Measurements from ENCODE around the gene SBSN. TPM values are rescaled to one million over a fixed set of nuclear protein-coding genes. Genes with fewer than 3 reads are reported as not detected.

SBSN gene
- total and polyA plus RNA-seq, 2 donors (not counting 1 experiment from before 2014, with no cell fraction given) = not detected

DNA sequence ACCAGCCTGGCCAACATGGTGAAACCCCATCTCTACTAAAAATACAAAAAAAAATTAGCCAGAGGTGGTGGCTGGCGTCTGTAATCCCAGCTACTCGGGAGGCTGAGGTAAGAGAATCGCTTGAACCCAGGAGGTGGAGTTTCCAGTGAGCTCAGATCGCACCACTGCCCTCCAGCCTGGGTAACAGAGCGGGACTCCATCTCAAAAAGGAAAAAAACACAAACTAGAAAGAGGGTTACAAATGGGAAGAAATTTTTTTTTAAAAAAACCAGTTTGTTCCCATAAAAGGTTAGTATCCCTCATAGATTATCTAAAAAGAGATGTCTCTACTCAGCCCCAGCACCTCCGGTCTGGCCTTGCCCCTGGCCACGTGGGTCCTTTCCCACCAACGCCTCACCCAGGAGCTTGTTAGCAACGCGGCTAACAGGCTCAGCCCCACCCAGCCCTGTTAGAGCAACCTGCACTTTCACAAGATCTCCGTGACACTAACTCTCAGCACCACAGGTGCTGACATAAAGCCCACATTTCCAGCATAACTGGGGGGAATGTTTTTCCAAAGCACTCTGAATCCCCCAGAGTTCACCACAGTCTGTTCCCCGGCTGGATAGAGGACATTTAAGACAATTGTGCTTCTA lies 19.0 kb downstream of the SBSN start:
- peaks cover 0 to 11% (median 0%) of the 10 kb centered on the region in 3 donors for H3K9me3 ChIP-seq (ENCODE audit: control extremely low read depth in 1 of 3, control insufficient read depth in 2 of 3, insufficient read depth in 1 of 3, low read length in 2 of 3)
- Mint-ChIP-seq H3K9me3 (ENCODE audit: insufficient read depth) (no peaks in the 10 kb centered on the region), H3K27ac (no peak overlapping the region), H3K27me3 (peaks cover 56% of the 10 kb centered on the region), H3K4me1 (peaks cover 19% of the 10 kb centered on the region), H3K4me3 (peak overlapping the region; percentile 76)
- H4K20me1 ChIP-seq (ENCODE audit: control insufficient read depth, insufficient read depth, low read length, poor library complexity, severe bottlenecking) = no peaks in the 10 kb centered on the region
- DNase-seq = peak; percentile 51
- H3K27ac ChIP-seq (ENCODE audit: low read length in 2 of 2) = no peak overlapping the region
- POLR2A ChIA-PET = no interaction called here
- peak overlapping the region; percentile 79 for H3K4me2 ChIP-seq (replicated peaks; ENCODE audit: low read depth, low read length, poor library complexity, severe bottlenecking)
- peaks cover 19 to 21% of the 10 kb centered on the region in 2 donors for H3K4me1 ChIP-seq (ENCODE audit: control insufficient read depth in 2 of 2, insufficient read depth in 2 of 2, low read length in 2 of 2)
- peak overlapping the region; percentile 79 for H2AFZ ChIP-seq (ENCODE audit: insufficient read depth, low read depth, low read length, poor library complexity, severe bottlenecking)
- peak overlapping the region in 1 of 5 experiments; percentile 62 for H3K4me3 ChIP-seq (ENCODE audit: control extremely low read depth in 1 of 5, extremely low read depth in 1 of 5, insufficient read depth in 1 of 5, low read depth in 2 of 5, low read length in 4 of 5)
- peaks cover 0 to 70% (median 11%) of the 10 kb centered on the region in 4 experiments for H3K27me3 ChIP-seq (replicated peaks in 1 of 4; ENCODE audit: control extremely low read depth in 1 of 4, control insufficient read depth in 3 of 4, insufficient read depth in 4 of 4, low read length in 3 of 4)
- TF ChIP-seq CTCF (IDR thresholded peaks at IDR 0.05) = no peak
- TF ChIP-seq EZH2 (IDR thresholded peaks at IDR 0.05; ENCODE audit: borderline replicate concordance, insufficient read depth, low read depth, low read length, poor library complexity, severe bottlenecking) = no peak
- no peaks in the 10 kb centered on the region for H3K79me2 ChIP-seq (ENCODE audit: control insufficient read depth, insufficient read depth, low read length)
- WGBS (ENCODE audit: insufficient coverage) = 27% methylated on average over 9 of the region's 12 CpGs
- intact Hi-C loops (cut with micrococcal nuclease) = no loop called here
- no peaks in the 10 kb centered on the region for H3K36me3 ChIP-seq (replicated peaks in 1 of 2; ENCODE audit: control extremely low read depth in 1 of 2, control insufficient read depth in 1 of 2, extremely low read depth in 1 of 2, insufficient read depth in 2 of 2, low read length in 1 of 2)
- H3K9ac ChIP-seq (ENCODE audit: low read length) = peak overlapping the region; percentile 50
- CTCF ChIA-PET = interaction anchor here (1.2 to 3.9 kb wide), 13 partner anchors 13 to 332 kb away, joined by 3 to 24 read pairs (median 5); partner anchors contain the start of gene KRTDAP
- peak; percentile 38 for ATAC-seq (ENCODE audit: low read depth)

DNA sequence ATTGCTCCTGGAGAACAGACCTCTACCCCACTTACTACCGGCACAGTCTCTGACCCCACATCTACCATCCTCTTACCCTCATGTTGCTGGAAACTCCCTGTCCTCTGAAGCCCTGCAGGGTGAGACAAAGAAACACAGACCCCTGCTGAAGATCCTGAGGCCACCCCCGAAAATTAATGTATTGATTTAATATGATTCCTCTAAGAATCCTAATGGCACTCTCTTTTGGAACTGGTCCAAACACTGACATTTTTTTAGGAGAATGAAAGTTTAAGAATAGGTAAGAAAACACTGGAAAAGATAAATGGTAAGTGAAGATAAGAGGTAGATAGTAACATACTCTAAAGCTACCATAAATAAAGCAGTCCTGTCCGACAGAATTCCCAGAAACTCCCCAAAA lies 20.0 kb downstream of the SBSN start:
- Mint-ChIP-seq H3K9me3 (ENCODE audit: insufficient read depth) (no peaks in the 10 kb centered on the region), H3K27ac (no peak overlapping the region), H3K27me3 (peaks cover 55% of the 10 kb centered on the region), H3K4me1 (peaks cover 19% of the 10 kb centered on the region), H3K4me3 (no peak overlapping the region)
- DNase-seq (no peak), ATAC-seq (ENCODE audit: low read depth) (no peak)
- Histone ChIP-seq H3K36me3 (replicated peaks in 1 of 2; ENCODE audit: control extremely low read depth in 1 of 2, control insufficient read depth in 1 of 2, extremely low read depth in 1 of 2, insufficient read depth in 2 of 2, low read length in 1 of 2) (no peaks in the 10 kb centered on the region), H3K27me3 (replicated peaks in 1 of 4; ENCODE audit: control extremely low read depth in 1 of 4, control insufficient read depth in 3 of 4, insufficient read depth in 4 of 4, low read length in 3 of 4) (peaks cover 0 to 66% (median 12%) of the 10 kb centered on the region in 4 experiments), H3K79me2 (ENCODE audit: control insufficient read depth, insufficient read depth, low read length) (no peaks in the 10 kb centered on the region), H3K4me2 (replicated peaks; ENCODE audit: low read depth, low read length, poor library complexity, severe bottlenecking) (no peak overlapping the region), H3K4me1 (ENCODE audit: control insufficient read depth in 2 of 2, insufficient read depth in 2 of 2, low read length in 2 of 2) (peaks cover 19 to 21% of the 10 kb centered on the region in 2 donors), H3K9me3 (ENCODE audit: control extremely low read depth in 1 of 3, control insufficient read depth in 2 of 3, insufficient read depth in 1 of 3, low read length in 2 of 3) (peaks cover 0 to 11% (median 0%) of the 10 kb centered on the region in 3 donors), H3K9ac (ENCODE audit: low read length) (no peak overlapping the region), H2AFZ (ENCODE audit: insufficient read depth, low read depth, low read length, poor library complexity, severe bottlenecking) (no peak overlapping the region), H3K27ac (ENCODE audit: low read length in 2 of 2) (no peak overlapping the region), H4K20me1 (ENCODE audit: control insufficient read depth, insufficient read depth, low read length, poor library complexity, severe bottlenecking) (no peaks in the 10 kb centered on the region), H3K4me3 (ENCODE audit: control extremely low read depth in 1 of 5, extremely low read depth in 1 of 5, insufficient read depth in 1 of 5, low read depth in 2 of 5, low read length in 4 of 5) (no peak overlapping the region)
- intact Hi-C loops (cut with micrococcal nuclease) = no loop called here
- no CpG with 5 or more reads among the region's 3 CpGs for WGBS (ENCODE audit: insufficient coverage)
- ChIA-PET POLR2A (no interaction called here), CTCF (interaction anchor here (0.6 to 3.9 kb wide), 9 partner anchors 9 to 331 kb away, joined by 3 to 24 read pairs (median 4); partner anchors contain the start of gene KRTDAP)
- TF ChIP-seq CTCF (IDR thresholded peaks at IDR 0.05) (no peak), EZH2 (IDR thresholded peaks at IDR 0.05; ENCODE audit: borderline replicate concordance, insufficient read depth, low read depth, low read length, poor library complexity, severe bottlenecking) (no peak)

Measured in B cell (primary cell).